GM19035 (cell line): ENCODE data around the gene RUNX1.
A peak's percentile ranks its signal among the peaks of the same experiment; 100 is the strongest.

ENCODE experiments used
- ATAC-seq: cut with Tn5 transposase; IDR thresholded peaks from one replicate; pipeline ENCODE4 v1.9.1; 2021; ENCODE audit not compliant: unreplicated experiment

The RUNX1 gene

GRCh38 chr21:34885626-34886239 is 163.4 kb downstream of the RUNX1 start:
- no peak for ATAC-seq

- no peak for ATAC-seq
Measured at GRCh38 chr21:34885125-34885524, 164.0 kb downstream of the RUNX1 start.

GRCh38 chr21:34884346-34884929 is 164.7 kb downstream of the RUNX1 start:
- ATAC-seq: no peak

GRCh38 chr21:34883491-34884271 is 165.4 kb downstream of the RUNX1 start:
- no peak for ATAC-seq

- no peak for ATAC-seq
Measured at GRCh38 chr21:34882719-34883131, 166.4 kb downstream of the RUNX1 start.

GRCh38 chr21:34881839-34882371 is 167.2 kb downstream of the RUNX1 start:
- ATAC-seq: no peak

GRCh38 chr21:34881421-34881820 is 167.7 kb downstream of the RUNX1 start:
- no peak for ATAC-seq

GRCh38 chr21:34880401-34880800 is 168.7 kb downstream of the RUNX1 start:
- ATAC-seq: no peak

GRCh38 chr21:34878940-34879339 is 170.2 kb downstream of the RUNX1 start:
- ATAC-seq: no peak

- ATAC-seq: no peak
Measured at GRCh38 chr21:34878501-34878900, 170.6 kb downstream of the RUNX1 start.

GRCh38 chr21:34877485-34878128 is 171.5 kb downstream of the RUNX1 start:
- ATAC-seq: no peak

- no peak for ATAC-seq
Measured at GRCh38 chr21:34875830-34876229, 173.3 kb downstream of the RUNX1 start.

GRCh38 chr21:34874684-34875513 is 174.2 kb downstream of the RUNX1 start:
- no peak for ATAC-seq

- ATAC-seq: no peak
Measured at GRCh38 chr21:34871026-34871908, 177.8 kb downstream of the RUNX1 start.

GRCh38 chr21:34870246-34870645 is 178.9 kb downstream of the RUNX1 start:
- no peak for ATAC-seq

GRCh38 chr21:34869545-34869944 is 179.6 kb downstream of the RUNX1 start:
- no peak for ATAC-seq

GRCh38 chr21:34867785-34868184 is 181.3 kb downstream of the RUNX1 start:
- no peak for ATAC-seq

- ATAC-seq: peak; percentile 87
Measured at GRCh38 chr21:34865400-34866241, 183.5 kb downstream of the RUNX1 start.
